ENCODE data around the gene SDSL. TPM values are rescaled to one million over a fixed set of nuclear protein-coding genes. Genes with fewer than 3 reads are reported as not detected.

Gene SDSL
- total RNA-seq, 1 experiment from 2014 or later = 0.52 TPM

GRCh38 chr12:113456199-113456598 is 34.0 kb downstream of the SDSL start:
- peaks cover 18% of the 10 kb centered on the region for H3K4me1 Mint-ChIP-seq
- no peaks in the 10 kb centered on the region for H3K36me3 Mint-ChIP-seq
- peaks cover 18% of the 10 kb centered on the region for H3K27me3 Mint-ChIP-seq (ENCODE audit: low read depth)
- no peaks in the 10 kb centered on the region for H3K9me3 Mint-ChIP-seq
- POLR2A ChIA-PET = interaction anchor here (0.6 kb wide), 1 partner anchor 233 kb away, joined by 3 read pairs; no protein-coding TSS in a partner anchor
- H3K27ac Mint-ChIP-seq = no peak overlapping the region
- CTCF ChIA-PET = interaction anchor here (0.6 to 3.1 kb wide), 4 partner anchors 16 to 404 kb away, joined by 3 to 17 read pairs (median 8); no protein-coding TSS in a partner anchor
- no peak for ATAC-seq
- no peak for TF ChIP-seq USF1 (CRISPR knock-in tag; IDR thresholded peaks at IDR 0.05)
- TF ChIP-seq CREM (CRISPR knock-in tag; IDR thresholded peaks at IDR 0.05) = no peak
- TF ChIP-seq EMX1 (CRISPR knock-in tag; IDR thresholded peaks at IDR 0.05) = no peak
- no peak for TF ChIP-seq SMAD3 (CRISPR knock-in tag; IDR thresholded peaks at IDR 0.05; ENCODE audit: borderline replicate concordance)
- TF ChIP-seq ZMAT4 (CRISPR knock-in tag; IDR thresholded peaks at IDR 0.05) = no peak
- no peak for TF ChIP-seq FOXP1 (CRISPR knock-in tag; IDR thresholded peaks at IDR 0.05; ENCODE audit: borderline replicate concordance)
- no peak for TF ChIP-seq CTCF (IDR thresholded peaks at IDR 0.05)
- no peak for TF ChIP-seq ZNF671 (CRISPR knock-in tag; IDR thresholded peaks at IDR 0.05)
- no peak for TF ChIP-seq ZNF396 (CRISPR knock-in tag; IDR thresholded peaks at IDR 0.05; ENCODE audit: borderline replicate concordance)
- no peak for TF ChIP-seq JUN (CRISPR knock-in tag; IDR thresholded peaks at IDR 0.05)
- DNase-seq (ENCODE audit: low spot score) = no peak
- no peak overlapping the region for H3K4me3 Mint-ChIP-seq

GRCh38 chr12:113456761-113457160 is 34.6 kb downstream of the SDSL start:
- Mint-ChIP-seq H3K4me3 (no peak overlapping the region), H3K27me3 (ENCODE audit: low read depth) (peaks cover 24% of the 10 kb centered on the region), H3K36me3 (no peaks in the 10 kb centered on the region), H3K27ac (no peak overlapping the region), H3K4me1 (peaks cover 18% of the 10 kb centered on the region), H3K9me3 (no peaks in the 10 kb centered on the region)
- ATAC-seq (no peak), DNase-seq (ENCODE audit: low spot score) (no peak)
- CTCF ChIA-PET = interaction anchor here (1.0 to 3.1 kb wide), 4 partner anchors 17 to 456 kb away, joined by 3 to 17 read pairs (median 7); no protein-coding TSS in a partner anchor
- POLR2A ChIA-PET = no interaction called here
- TF ChIP-seq MLX (CRISPR knock-in tag; IDR thresholded peaks at IDR 0.05) (no peak), GTF2I (CRISPR knock-in tag; conservative IDR thresholded peaks at IDR 0.05) (no peak), PRDM15 (CRISPR knock-in tag; IDR thresholded peaks at IDR 0.05) (no peak), TEAD4 (CRISPR knock-in tag; IDR thresholded peaks at IDR 0.05) (no peak), CDX4 (CRISPR knock-in tag; IDR thresholded peaks at IDR 0.05; ENCODE audit: borderline replicate concordance) (no peak), ZMAT4 (CRISPR knock-in tag; IDR thresholded peaks at IDR 0.05) (no peak), NFATC4 (CRISPR knock-in tag; IDR thresholded peaks at IDR 0.05) (no peak), GRHL2 (CRISPR knock-in tag; IDR thresholded peaks at IDR 0.05; ENCODE audit: insufficient replicate concordance, severe bottlenecking) (no peak), CBFB (CRISPR knock-in tag; IDR thresholded peaks at IDR 0.05; ENCODE audit: low read depth) (no peak), ATF2 (CRISPR knock-in tag; IDR thresholded peaks at IDR 0.05; ENCODE audit: borderline replicate concordance, low read depth) (no peak), STAT6 (CRISPR knock-in tag; conservative IDR thresholded peaks at IDR 0.05; ENCODE audit: low read depth) (no peak), ZNF396 (CRISPR knock-in tag; IDR thresholded peaks at IDR 0.05; ENCODE audit: borderline replicate concordance) (no peak), FOXJ3 (CRISPR knock-in tag; IDR thresholded peaks at IDR 0.05; ENCODE audit: borderline replicate concordance) (no peak)
